ENCODE data around the gene NRBP1.

Gene NRBP1

GRCh38 chr2:27445155-27445554, 16.7 kb downstream of the NRBP1 start:
- H3K27me3 ChIP-seq (ENCODE audit: low read depth, low read length), result no peaks in the 10 kb centered on the region
- no peaks in the 10 kb centered on the region for H3K9me3 ChIP-seq (ENCODE audit: insufficient read depth, low read length)
- H2AFZ ChIP-seq (ENCODE audit: low read depth, low read length), result no peak overlapping the region
- no peak overlapping the region for H3K4me3 ChIP-seq (ENCODE audit: low read length)
- no peak overlapping the region for H3K9ac ChIP-seq (ENCODE audit: low read length)
- no peak overlapping the region for H3K27ac ChIP-seq (ENCODE audit: low read length)
- no peak overlapping the region for H3K4me2 ChIP-seq (ENCODE audit: low read length)
- no peaks in the 10 kb centered on the region for H3K4me1 ChIP-seq (ENCODE audit: low read length)
- H3K36me3 ChIP-seq (replicated peaks; ENCODE audit: low read depth, low read length), result peaks cover 14% of the 10 kb centered on the region
- TF ChIP-seq CTCF (IDR thresholded peaks at IDR 0.05; ENCODE audit: low read depth, low read length) (no peak), EZH2phosphoT487 (IDR thresholded peaks at IDR 0.05; ENCODE audit: low read depth) (no peak)
- H4K20me1 ChIP-seq (ENCODE audit: insufficient read depth, low read length), result no peaks in the 10 kb centered on the region; the same call in 1 of the 2 replicates
- no peaks in the 10 kb centered on the region for H3K79me2 ChIP-seq (ENCODE audit: low read length)

GRCh38 chr2:27445615-27446014, 17.2 kb downstream of the NRBP1 start:
- no peaks in the 10 kb centered on the region for H3K27me3 ChIP-seq (ENCODE audit: low read depth, low read length)
- no peak overlapping the region for H3K9ac ChIP-seq (ENCODE audit: low read length)
- no peaks in the 10 kb centered on the region for H3K9me3 ChIP-seq (ENCODE audit: insufficient read depth, low read length)
- no peak overlapping the region for H3K27ac ChIP-seq (ENCODE audit: low read length)
- H4K20me1 ChIP-seq (ENCODE audit: insufficient read depth, low read length), result no peaks in the 10 kb centered on the region; the same call in 1 of the 2 replicates
- TF ChIP-seq EZH2phosphoT487 (IDR thresholded peaks at IDR 0.05; ENCODE audit: low read depth) (no peak), CTCF (IDR thresholded peaks at IDR 0.05; ENCODE audit: low read depth, low read length) (no peak)
- peaks cover 10% of the 10 kb centered on the region for H3K36me3 ChIP-seq (replicated peaks; ENCODE audit: low read depth, low read length)
- H3K4me1 ChIP-seq (ENCODE audit: low read length), result no peaks in the 10 kb centered on the region
- H3K4me3 ChIP-seq (ENCODE audit: low read length), result no peak overlapping the region
- H3K79me2 ChIP-seq (ENCODE audit: low read length), result no peaks in the 10 kb centered on the region
- no peak overlapping the region for H2AFZ ChIP-seq (ENCODE audit: low read depth, low read length)
- no peak overlapping the region for H3K4me2 ChIP-seq (ENCODE audit: low read length)

- H3K27ac ChIP-seq (ENCODE audit: low read length), result no peak overlapping the region
- no peaks in the 10 kb centered on the region for H3K4me1 ChIP-seq (ENCODE audit: low read length)
- H3K4me2 ChIP-seq (ENCODE audit: low read length), result no peak overlapping the region
- no peak for TF ChIP-seq EZH2phosphoT487 (IDR thresholded peaks at IDR 0.05; ENCODE audit: low read depth)
- no peak for TF ChIP-seq CTCF (IDR thresholded peaks at IDR 0.05; ENCODE audit: low read depth, low read length)
- H3K79me2 ChIP-seq (ENCODE audit: low read length), result no peaks in the 10 kb centered on the region
- H3K4me3 ChIP-seq (ENCODE audit: low read length), result no peak overlapping the region
- no peak overlapping the region for H3K9ac ChIP-seq (ENCODE audit: low read length)
- H2AFZ ChIP-seq (ENCODE audit: low read depth, low read length), result no peak overlapping the region
- no peaks in the 10 kb centered on the region for H3K9me3 ChIP-seq (ENCODE audit: insufficient read depth, low read length)
- no peaks in the 10 kb centered on the region for H4K20me1 ChIP-seq (ENCODE audit: insufficient read depth, low read length)
- H3K36me3 ChIP-seq (replicated peaks; ENCODE audit: low read depth, low read length), result peaks cover 6% of the 10 kb centered on the region
- no peaks in the 10 kb centered on the region for H3K27me3 ChIP-seq (ENCODE audit: low read depth, low read length)
Measured at GRCh38 chr2:27446057-27446456, 17.6 kb downstream of the NRBP1 start.

GRCh38 chr2:27448381-27448780, 19.9 kb downstream of the NRBP1 start:
- no peaks in the 10 kb centered on the region for H3K27me3 ChIP-seq (ENCODE audit: low read depth, low read length)
- no peak overlapping the region for H3K4me2 ChIP-seq (ENCODE audit: low read length)
- no peaks in the 10 kb centered on the region for H3K9me3 ChIP-seq (ENCODE audit: insufficient read depth, low read length)
- H3K4me3 ChIP-seq (ENCODE audit: low read length), result no peak overlapping the region
- H4K20me1 ChIP-seq (ENCODE audit: insufficient read depth, low read length), result no peaks in the 10 kb centered on the region
- H3K9ac ChIP-seq (ENCODE audit: low read length), result no peak overlapping the region
- H3K27ac ChIP-seq (ENCODE audit: low read length), result no peak overlapping the region
- no peak for TF ChIP-seq CTCF (IDR thresholded peaks at IDR 0.05; ENCODE audit: low read depth, low read length)
- TF ChIP-seq EZH2phosphoT487 (IDR thresholded peaks at IDR 0.05; ENCODE audit: low read depth), result no peak
- no peak overlapping the region for H2AFZ ChIP-seq (ENCODE audit: low read depth, low read length)
- no peaks in the 10 kb centered on the region for H3K79me2 ChIP-seq (ENCODE audit: low read length)
- H3K36me3 ChIP-seq (replicated peaks; ENCODE audit: low read depth, low read length), result no peaks in the 10 kb centered on the region
- H3K4me1 ChIP-seq (ENCODE audit: low read length), result no peaks in the 10 kb centered on the region

All from OCI-LY3 (cell line).